Stimulated activated CD4-positive, alpha-beta T cell treated with anti-CD3 and anti-CD28 coated beads, Interleukin-1b, Interleukin-23, amount 100 ng/mL, for 4 hours (primary cell): ENCODE measurements around the gene GRID2.

Experiments
- DNase-seq, 2 donors: peaks; one replicate each; pipeline ENCODE4 v3.0.0-alpha.2; 2020; ENCODE audit warnings: low read depth in 2 of 2

Gene GRID2

DNA sequence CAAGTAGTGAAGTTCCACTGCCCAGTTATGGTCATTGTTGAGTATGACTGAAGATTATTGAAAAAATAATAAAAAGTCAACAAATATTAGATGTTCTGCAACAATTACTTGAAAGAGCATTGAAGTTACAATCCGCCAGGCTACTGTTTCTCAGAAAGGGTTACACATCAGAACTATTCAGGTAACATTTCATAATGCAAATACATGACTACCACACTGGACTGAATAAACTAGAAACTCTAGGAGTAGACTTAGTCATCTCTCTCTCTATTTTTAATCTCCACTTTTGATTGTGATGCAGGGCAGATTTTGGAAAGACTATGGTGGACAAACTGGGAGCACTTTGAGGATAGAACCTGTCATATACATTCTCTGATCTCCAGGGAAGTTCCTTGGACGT, 776.5 kb downstream of the GRID2 start:
- no peak for DNase-seq

DNA sequence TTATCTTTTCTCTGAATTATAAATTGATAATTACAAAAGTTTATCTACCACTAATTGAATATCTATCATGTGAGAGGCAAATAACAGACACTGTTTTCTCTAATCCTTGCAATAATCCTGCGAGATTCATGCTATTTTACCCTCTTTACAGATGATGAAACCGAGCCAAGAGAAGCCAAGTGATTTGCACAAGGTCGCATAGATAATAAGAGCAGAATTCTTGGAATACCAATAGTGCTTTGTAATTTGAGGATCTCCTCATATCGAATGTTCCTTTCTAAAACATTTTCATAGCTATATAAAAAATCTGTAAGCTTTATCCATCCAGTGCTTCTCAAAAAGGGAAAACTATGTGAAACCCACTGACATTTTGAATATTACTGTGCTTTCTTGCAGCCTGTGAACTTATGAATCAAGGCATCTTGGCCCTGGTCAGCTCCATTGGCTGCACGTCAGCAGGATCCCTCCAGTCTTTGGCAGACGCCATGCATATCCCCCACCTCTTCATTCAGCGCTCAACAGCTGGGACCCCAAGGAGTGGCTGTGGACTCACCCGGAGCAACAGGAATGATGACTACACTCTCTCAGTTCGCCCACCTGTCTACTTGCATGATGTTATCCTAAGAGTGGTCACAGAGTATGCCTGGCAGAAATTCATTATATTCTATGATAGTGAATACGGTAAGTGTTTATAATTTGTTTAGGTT, 781.0 kb downstream of the GRID2 start:
- DNase-seq: no peak

DNA sequence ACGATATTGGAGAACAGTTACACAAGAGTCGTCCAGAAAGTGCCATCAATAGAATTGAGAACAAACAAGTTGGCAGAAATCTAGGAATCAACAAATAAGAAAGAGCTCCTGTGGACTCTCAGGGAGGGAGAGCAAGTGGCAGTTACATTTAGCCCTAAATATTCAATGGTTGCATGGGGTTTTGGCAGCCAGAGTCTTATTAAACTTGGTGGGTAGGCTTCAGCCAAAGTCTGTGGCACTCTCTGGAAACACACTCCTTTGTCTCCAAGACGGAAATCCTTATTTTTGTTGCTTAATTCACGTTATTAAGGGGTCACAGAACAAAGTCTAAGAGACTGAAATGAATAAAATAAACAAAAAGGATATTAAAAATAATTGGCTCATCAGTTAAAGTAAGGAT, 782.6 kb downstream of the GRID2 start:
- DNase-seq: no peak

DNA sequence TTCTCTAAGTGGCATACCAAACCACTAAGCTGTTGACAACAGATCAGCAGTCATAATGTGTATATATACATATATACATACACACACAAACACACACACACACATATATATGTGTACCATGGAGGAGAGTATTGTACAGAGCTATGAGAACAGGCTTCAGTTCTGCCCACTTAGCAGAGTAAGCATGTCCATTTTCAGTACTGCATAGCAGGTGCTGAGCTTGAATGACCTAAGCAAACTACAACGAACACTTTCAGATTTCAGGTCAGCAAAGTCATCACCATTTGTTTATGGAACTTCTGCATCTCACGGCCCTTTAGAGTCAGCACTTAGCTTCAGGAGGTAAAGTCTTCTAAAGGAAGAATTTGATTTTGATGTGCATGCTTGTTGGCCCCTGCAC, 789.0 kb downstream of the GRID2 start:
- no peak for DNase-seq

DNA sequence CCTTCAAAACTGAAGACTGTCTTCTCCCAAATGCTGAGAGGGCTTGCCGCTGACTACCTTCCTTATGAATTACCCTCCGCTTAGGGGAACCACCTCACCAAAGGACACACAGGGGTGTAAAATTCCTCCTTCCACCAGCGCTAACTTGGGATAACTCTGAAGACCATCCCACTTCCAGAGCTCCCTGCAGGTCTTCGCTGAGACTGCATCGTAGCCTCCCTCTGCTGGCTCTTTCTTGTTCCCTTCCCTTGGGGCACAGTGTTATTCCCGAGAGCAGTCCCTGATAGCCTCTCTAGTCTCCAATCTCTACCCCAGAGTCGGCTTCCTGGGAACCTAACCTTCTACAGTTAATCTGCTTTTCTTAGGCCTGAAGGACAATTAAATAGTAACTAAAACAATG, 799.3 kb downstream of the GRID2 start:
- no peak for DNase-seq

DNA sequence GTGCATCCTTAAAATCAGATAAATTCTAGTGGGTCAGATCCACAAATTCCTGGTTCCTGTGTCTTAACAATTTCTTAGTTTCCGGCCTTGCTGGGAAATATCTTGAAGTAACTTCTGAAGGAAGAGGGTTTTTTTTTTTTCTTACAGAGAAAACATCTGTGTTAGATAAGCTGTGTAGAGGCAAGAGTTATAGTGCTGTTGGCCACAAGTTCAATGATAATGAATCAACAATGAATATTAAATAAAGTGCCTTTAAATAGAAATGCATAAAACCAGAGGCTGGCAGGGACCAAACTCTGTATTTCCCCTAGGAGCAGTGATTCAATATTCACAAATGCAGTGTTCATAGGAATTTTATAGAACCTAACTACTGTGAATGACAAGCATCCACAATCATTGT, 812.9 kb downstream of the GRID2 start:
- no peak for DNase-seq

DNA sequence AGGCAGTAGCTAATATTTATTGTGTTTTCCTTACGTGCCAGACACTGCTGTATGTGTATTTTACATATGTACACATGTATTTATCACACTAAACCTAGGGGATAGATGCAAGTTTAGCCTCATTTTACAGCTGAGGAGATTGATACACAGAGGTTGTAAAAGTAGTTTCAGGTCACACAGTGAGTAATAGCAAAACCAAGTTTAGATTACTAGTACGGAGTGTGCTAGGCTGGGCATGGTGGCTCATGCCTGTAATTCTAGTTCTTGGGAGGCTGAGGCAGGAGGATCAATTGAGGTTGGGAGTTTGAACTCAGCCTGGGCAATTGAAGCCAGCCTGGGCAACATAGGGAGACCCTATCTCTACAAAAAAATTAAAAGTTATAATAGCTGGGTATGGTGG, 823.7 kb downstream of the GRID2 start:
- DNase-seq: no peak

DNA sequence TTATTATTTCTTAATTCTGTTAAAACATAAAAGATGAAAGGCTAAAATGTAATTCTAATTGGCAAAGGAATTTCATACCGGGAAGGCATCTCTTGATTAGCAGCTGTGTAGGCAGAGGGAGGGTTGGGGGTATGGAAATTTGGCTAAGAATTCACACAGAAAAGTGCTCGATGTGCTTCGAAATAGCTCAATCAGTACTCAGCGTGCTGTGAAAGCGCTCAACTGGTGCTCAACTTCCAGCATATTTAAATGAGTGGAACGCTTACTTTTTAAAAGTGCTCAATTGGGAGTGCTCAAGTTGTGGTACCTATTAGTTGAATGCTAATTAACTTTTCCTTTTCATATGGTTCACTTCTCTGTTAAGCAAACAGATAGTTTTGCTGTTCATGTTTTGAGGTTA, 828.9 kb downstream of the GRID2 start:
- no peak for DNase-seq

DNA sequence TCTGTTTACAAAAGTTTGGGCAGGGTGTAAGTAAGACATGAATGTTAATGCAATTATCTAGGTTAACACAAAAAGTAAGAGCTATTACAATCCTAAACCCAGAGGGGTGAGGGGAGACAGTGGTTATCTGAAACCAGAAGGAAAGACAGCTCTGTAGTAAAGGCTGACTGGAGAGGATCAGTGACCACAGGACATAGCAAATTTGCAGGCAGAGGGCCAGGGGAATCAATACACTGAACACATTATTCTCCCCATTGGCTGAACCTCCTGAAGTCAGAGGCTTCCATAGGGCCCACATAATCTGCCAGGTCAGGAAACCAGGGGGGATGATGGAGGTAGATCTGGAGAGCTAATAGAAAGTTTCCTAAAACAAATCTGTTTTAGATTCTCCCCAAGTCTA, 835.4 kb downstream of the GRID2 start:
- no peak for DNase-seq

DNA sequence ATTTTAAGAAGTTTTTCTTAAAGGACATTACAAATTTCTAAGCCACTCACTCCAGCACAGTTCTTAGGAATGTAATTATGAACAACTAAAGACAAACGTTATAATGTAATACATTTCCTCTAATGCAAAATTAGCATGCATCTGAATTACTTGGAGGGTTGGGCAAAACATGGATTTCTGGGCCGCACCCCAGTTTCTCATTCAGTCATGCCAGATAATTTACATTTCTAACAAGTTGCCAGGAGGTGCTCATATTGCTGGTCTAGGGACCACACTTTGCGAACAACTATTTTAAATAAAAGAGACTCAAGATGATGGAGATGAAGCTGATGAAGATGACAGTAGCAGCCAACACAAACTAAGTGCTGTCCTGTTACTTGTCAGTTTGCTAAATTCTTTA, 840.1 kb downstream of the GRID2 start:
- no peak for DNase-seq

DNA sequence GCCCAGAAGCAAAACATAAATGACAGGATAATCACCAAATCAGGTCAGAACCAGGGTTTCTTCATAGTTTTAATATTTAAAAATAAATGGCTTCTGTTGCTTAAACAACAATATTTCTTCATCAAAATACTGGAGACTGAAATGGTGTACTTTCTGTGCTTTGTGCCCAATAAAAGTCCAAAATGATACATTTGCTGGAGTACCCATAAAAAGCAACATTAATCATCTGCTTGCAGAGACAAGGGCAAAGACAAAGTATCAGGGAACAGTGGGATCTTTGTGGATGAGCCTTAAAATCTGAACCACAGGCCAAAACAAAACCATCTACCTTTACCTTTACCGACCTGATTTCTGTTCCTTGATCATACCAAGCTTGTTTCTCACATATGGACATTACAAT, 840.9 kb downstream of the GRID2 start:
- no peak for DNase-seq

DNA sequence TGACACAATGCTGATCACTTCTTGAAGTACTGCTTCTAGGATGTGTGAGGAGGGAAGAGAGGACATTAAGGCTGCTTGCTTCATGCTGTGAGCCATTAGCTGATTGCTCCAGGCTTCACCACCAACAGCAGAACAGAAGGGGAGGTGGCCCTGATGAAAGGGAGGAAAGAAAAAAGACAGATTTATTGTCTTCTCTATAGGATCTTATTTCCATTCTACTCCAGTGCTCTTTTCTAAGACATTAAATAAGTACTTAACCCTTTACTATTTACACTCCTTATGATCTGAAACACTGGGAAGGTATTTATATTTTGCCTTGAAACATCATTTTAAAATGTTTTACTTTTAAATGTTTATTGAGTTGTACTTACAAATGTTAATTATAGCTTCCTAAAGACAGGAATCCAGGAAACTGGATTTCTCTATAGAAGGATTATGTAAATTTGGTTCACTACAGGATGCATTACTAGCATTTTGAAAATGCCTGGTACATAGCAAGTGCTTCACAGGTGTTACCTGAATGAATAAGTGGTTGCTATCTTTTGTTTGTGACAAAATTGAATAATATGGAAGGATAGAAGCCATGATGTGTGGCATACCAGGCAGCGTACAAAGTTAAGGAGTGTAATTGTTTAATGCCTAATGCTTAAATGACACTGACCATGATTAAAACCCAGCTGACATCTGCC, 843.9 kb downstream of the GRID2 start:
- no peak for DNase-seq

DNA sequence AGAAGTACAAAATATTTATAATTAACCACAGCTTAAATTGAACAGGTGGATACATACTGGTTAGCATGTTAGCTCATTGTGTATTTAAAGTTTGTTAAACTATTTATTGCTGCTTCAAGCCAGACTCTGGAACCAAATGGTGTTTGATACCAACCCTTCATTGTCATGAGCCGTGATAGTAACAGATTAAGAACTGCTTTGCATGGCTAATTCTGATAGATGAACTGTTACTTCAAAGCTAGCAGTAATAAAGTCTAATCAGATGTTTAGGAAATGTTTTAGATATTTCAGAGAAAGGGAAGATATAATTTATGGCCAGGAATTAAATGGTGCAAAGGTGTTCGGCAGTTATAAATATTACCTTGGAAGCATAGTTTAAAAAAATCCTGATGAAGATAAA, 848.7 kb downstream of the GRID2 start:
- DNase-seq: no peak

DNA sequence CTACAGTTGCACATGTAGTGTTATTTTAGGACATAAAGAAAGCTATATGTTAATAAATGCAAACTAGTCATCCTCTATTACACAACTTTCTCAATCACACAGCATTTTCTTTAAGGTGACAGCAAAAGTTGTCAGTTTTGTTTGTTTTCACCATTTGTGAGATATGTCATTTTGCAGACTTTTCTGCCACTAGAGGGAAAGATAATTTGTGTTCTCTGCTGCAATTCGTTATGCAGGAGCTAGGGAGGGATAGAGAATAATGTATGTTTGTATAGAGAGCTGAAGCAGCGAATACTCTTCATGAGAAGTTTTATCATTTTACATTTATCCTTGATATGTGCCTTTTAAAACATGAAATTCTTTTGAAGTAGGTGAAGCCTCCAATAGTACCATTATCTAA, 854.2 kb downstream of the GRID2 start:
- DNase-seq: no peak

DNA sequence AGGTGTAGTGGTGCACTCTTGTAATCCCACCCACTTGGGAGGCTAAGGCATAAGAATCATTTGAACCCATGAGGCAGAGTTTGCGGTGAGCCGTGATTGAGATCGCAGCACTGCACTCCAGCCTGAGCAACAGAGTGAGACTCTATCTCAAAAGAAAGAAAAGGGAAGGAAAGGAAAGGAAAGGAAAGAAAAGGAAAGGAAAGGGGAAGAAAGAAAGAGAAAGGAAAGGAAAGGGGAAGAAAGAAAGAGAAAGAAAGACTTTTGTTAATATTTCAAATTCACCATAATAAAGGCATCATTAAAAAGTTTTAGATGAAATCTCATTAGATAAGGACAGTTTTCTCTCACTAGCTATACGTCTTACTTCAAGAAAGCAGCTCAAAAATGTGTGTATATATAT, 864.3 kb downstream of the GRID2 start:
- no peak for DNase-seq

DNA sequence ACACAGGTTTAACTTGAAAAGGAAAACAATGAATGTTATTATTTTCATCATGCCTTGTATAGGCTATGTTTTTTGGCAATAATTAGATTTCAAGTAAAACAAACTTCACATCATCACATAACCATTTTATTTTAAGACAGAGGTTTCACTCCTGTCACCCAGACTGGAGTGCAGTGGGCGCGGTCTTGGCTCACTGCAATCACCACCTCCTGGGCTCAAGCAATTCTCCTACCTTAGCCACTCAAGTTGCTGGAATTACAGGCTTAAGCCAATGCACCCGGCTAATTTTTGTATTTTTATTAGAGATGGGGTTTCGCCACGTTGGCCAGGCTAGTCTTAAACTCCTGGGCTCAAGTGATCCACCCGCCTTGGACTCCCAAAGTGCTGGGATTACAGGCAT, 866.2 kb downstream of the GRID2 start:
- no peak for DNase-seq

DNA sequence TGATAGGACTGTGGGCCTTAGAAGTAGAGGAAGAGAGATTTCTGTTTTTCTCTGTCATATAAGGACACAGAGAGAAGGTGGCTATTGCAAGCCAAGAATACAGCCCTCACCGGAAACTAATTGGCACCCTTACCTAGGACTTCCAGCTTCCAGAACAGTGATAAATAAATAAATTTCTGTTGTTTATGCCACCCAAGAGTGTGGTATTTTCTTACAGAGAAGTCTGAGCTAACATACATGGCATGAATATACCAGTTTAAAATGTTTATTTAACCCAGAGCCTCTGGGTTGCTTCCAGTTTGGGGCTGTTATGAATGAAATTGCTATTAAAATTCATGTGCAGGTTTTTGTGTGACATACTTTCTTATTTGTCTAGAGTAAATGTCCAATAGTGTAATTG, 870.8 kb downstream of the GRID2 start:
- no peak for DNase-seq

DNA sequence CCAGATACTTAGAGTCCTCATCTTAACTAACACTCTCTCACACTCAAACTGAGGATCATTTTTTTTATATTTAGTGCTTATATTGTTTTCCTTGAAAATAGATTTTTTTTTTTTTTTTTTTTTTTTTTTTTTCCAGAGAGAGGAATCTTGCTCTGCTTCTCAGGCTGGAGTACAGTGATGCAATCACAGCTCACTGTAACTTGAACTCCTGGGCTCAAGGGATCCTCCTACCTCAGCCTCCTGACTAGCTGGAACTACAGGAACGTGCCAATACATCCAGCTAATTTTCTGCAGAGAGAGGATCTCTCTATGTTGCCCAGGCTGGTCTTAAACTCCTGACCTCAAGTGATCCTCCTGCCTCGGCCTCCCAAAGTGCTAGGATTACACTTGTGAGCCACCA, 874.5 kb downstream of the GRID2 start:
- no peak for DNase-seq

DNA sequence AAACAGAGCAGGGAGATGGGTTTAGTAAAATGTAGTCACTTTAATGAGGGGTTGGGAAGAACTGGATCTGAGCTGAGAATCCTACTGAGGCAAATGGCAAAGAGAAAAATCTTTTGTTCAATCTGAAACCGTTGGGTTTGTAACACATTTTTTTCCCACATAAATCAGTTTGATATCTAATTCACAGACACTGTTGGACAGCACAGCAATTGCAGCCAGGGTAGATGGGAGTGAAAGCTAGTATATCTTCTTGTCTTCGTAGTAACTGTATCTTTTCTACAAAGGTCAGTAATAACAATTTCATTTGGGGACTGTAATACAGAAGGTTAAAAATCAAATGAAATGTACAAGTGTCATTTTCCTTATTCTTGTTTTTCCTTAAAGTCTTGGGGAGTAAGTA, 875.3 kb downstream of the GRID2 start:
- no peak for DNase-seq

DNA sequence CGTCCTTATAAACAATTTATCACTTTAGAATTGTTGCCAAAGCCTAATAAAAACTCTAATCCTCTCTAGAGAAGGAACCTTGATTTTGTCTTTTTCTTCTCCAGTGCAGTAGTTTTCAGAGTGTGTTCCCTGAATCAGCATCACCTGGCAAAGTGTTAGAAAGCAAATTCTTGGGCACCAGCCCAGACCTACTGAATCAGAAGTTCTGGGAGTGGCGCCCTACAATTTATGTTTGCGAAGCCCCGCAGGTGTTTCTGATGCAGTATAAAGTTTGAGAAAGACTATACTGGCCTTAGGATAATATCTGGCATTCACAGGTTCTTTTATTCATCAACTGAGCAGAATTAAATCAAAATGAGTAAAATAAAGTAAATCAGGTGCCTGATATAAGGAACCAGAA, 879.0 kb downstream of the GRID2 start:
- DNase-seq: no peak

DNA sequence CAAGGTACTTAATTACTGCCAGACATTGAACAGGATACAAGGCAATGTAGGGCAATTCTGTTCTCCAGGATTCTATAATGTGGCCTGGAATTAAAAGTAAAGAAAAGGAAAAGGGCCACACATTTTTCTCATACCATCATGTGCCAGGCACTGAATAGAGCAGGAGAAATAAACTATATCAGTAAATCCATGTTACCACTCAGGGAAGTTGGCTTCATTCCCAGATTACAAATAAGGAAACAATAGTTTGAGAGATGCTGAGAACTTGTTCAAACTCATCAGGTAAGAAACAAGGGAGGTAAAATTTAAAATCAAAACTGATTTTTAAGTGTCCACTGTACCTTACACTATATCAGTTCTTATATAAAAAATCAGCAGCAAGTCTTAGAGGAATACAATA, 879.8 kb downstream of the GRID2 start:
- DNase-seq: no peak

DNA sequence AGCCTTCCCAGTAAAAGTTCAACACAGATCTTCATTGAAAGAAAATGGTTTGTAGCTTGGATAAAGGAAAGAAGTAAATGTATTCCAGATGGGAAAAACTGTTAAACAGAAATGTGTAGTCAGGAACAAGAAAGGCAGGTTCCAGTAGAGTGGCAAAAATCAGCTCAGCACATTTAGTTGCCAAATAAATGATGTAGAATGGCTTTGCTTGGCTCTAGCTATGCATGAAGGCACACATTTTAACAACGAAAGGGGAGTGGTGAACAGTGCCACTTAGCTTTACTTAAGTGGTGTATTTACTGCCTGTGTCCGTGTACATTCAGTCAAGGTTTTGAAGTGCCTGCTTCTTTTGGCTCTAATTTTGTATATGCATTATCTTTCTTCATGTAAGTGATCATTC, 880.3 kb downstream of the GRID2 start:
- DNase-seq: no peak

DNA sequence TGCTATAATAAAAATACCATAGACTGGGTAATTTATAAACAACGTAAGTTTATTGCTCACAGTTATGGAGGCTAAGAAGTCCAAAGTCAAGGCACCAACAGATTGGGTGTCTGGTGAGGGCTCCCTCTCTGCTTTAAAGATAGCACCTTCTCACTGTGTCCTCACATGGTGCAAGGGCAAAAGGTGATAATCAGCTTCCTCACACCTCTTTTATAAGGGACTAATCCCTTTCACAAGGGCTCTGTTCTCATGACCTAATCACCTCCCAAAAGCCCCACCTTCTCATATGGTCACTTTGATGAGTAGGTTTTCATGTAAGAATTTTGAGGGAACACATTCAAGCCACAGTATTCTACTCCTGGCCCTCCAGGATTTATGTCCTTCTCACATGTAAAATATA, 883.1 kb downstream of the GRID2 start:
- no peak for DNase-seq

DNA sequence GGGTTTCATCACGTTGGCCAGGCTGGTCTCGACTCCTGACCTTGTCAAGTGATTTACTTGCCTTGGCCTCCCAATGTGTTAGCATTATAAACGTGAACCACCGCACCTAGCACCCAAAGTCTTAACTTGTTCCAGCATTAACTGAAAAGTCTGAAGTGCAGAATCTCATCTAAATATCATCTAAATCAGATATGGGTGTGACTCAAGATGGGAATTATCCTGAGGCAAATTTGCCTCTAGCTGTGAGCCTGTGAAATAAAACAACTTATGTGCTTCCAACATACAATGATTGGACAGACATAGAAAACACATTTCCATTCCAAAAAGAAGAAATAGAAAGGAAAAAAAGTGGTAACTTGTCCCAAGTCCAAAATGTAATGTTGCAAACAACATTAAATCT, 883.7 kb downstream of the GRID2 start:
- DNase-seq: no peak
